Jurkat, Clone E6-1 (cell line): ENCODE data around the gene CCDC122.

Experiments used
- DNase-seq: peaks from one replicate; pipeline ENCODE4 v3.0.0-alpha.2; 2011; ENCODE audit warnings: low read depth, low spot score
- H3K4me3 ChIP-seq: 2 replicates; pipeline ENCODE4 v1.5.1; 2011; ENCODE audit warnings: mild to moderate bottlenecking, low read length, control low read depth, moderate library complexity

CCDC122 gene

DNA sequence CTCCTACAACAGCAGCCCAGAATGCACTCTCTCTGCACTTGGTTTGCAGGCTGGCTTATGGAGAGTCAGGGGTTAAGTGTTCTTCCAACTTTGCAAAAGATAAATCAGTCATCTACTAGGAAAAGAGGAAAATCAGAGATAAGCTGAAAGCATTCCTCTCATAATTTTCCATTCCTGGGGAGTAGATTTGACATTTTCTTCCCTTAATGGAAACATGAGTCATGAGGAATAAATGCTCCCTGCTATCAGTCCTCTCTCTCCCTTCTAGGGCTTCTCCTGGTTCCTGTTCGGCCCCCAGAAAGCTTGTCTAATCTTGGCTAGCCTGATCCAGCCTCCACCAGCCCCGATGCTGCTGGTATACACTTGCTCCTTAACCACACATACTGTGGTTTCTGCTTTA is 64.3 kb downstream of the CCDC122 start:
- H3K4me3 ChIP-seq, result no peak overlapping the region
- no peak for DNase-seq

DNA sequence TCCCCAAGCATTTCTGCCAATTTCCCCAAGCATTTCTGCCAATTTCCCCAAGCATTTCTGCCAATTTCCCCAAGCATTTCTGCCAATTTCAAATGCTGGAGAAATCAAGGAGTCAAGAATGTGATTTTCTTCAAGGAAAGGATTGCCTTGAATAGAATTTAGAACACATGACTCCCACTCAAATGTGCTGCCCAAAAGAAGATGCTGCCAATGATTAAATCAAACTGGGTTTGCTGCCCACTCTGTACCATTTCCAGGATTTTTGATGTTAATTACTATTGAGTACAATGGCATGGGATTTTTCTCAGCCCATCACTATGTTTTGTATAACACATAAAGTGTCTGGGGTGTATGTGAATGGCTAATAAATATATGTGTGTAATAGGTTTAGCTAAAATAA is 70.9 kb downstream of the CCDC122 start:
- DNase-seq, result no peak
- no peak overlapping the region for H3K4me3 ChIP-seq

- DNase-seq, result no peak
- H3K4me3 ChIP-seq, result no peak overlapping the region
Observed at GRCh38 chr13:43805681-43806128, 73.8 kb downstream of the CCDC122 start.

DNA sequence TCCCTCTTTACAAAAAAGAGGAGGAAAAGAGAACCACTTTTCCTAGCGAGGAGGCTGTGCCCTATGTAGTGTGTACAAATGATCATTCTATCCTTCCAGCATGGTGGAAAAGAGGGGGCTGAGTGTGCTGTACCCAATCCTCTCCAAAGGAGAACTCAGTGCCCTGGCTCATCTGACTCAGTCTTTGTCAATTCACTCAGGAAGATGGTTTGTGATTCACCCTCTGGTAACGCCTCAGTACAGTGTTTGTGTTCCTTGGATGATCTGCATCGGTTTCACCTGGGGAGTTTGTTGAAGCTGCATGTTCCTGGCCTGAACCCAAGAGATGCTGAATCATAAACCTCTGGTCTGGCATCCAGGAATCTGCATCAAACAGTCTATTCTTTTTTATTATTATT is 74.5 kb downstream of the CCDC122 start:
- no peak for DNase-seq
- no peak overlapping the region for H3K4me3 ChIP-seq

GRCh38 chr13:43804461-43805070 is 75.0 kb downstream of the CCDC122 start:
- peak; percentile 54 for DNase-seq
- H3K4me3 ChIP-seq, result no peak overlapping the region

GRCh38 chr13:43802511-43802910 is 77.0 kb downstream of the CCDC122 start:
- H3K4me3 ChIP-seq, result no peak overlapping the region
- no peak for DNase-seq

DNA sequence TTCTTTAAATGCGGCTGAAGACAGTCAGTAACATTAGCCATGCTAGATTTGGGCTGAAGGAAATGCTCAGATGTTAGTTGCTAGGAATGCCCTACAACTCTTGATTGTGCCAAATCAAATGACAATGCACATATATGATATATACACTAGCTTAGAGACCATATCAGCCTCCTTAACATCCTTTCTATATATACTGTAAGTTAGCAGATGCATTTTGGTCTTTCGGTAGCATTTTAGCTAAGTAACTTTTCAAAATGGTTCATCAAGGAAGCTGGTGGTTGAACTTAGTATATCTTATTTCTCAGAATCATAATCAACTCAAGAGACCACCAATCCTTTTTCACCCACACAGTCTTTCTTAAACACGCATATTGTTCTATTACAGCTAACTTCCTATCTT is 78.7 kb downstream of the CCDC122 start:
- no peak overlapping the region for H3K4me3 ChIP-seq
- DNase-seq, result no peak

- no peak for DNase-seq
- H3K4me3 ChIP-seq, result no peak overlapping the region
Observed at GRCh38 chr13:43799191-43799590, 80.3 kb downstream of the CCDC122 start.

DNA sequence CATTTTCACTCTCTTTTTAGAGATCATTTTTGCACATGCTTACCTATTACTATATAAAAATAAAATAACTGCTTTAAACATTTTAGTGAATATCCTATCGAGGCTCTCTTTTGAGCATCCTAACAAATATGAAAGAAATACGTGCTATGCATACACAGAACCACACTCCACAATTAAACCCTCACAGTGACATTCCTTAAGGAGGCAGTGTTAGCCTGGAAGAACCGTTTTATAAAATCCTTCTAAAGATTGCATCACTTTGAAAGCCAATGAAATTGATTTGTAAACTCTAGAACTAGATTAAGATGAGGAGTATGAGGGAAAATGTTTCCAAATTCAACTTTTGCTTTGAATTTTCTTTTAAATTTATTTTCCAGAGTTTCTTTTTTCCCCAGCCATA is 81.7 kb downstream of the CCDC122 start:
- DNase-seq, result no peak
- H3K4me3 ChIP-seq, result no peak overlapping the region

DNA sequence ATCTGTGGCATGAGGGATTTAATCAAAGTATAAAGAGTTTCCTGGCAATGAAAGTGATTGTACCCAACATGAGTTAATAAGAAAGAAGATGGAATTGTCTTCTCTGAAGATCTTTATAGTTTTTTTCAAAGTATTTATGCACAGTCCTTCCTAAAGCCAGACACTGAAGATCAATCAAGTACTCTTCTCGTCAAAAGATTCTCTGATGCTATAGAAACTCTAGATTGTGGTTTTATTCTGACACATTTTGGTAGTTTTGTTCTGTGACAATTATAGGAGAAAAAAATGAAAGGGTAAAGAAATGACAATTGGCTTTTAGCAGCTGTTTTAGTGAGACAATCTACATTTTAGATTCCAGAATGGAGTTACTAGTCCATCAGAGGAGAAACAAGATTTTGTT is 82.4 kb downstream of the CCDC122 start:
- DNase-seq, result no peak
- H3K4me3 ChIP-seq, result no peak overlapping the region

DNA sequence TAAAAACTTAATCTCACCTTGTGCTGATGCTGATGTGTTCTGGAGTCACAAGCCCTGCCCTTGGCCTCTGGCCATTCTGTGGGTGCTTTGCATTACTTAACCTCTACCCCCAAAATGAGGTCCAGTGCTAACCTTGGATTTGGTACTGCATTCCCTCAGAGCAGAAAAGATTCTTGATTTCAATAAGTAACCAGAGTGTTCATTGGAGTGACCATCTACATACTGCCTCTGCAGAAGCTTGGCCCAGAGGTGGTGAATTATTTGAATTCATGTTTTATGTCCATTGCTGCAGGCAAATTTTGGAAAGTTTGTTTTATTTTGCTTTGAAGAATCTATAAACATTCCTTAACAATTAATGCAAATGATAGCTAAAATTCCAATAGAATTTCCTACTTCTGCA is 85.1 kb downstream of the CCDC122 start:
- no peak overlapping the region for H3K4me3 ChIP-seq
- DNase-seq, result no peak

GRCh38 chr13:43792076-43792881 is 87.3 kb downstream of the CCDC122 start:
- H3K4me3 ChIP-seq, result no peak overlapping the region
- no peak for DNase-seq

GRCh38 chr13:43787997-43788396 is 91.5 kb downstream of the CCDC122 start:
- no peak overlapping the region for H3K4me3 ChIP-seq
- DNase-seq, result no peak

DNA sequence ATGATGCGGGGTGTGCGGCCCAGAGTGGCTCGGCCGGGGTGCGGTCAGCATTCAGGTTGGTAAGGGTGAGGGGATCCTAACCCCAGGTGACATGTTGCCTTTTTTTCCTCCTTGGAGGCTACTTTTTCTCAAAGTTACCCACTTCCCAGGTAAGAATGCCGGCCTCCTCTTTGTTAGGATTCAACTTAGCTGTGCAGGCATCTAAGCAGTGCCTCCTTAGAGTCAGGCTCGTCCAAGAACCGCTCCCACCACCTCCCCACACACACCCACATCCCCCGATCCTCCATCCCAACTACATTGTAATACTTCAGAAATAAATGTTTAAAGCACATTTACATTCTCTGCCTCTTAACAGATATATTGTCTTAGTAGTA is 92.0 kb downstream of the CCDC122 start:
- H3K4me3 ChIP-seq, result peak overlapping the region; percentile 48
- DNase-seq, result no peak

GRCh38 chr13:43786766-43787517 is 92.6 kb downstream of the CCDC122 start, which contains the start of gene ENOX1:
Gene ENOX1 (minus strand): TSS chr13:43786972.
- no peak for DNase-seq
- peak within 1 kb of the TSS; percentile 48 for H3K4me3 ChIP-seq

DNA sequence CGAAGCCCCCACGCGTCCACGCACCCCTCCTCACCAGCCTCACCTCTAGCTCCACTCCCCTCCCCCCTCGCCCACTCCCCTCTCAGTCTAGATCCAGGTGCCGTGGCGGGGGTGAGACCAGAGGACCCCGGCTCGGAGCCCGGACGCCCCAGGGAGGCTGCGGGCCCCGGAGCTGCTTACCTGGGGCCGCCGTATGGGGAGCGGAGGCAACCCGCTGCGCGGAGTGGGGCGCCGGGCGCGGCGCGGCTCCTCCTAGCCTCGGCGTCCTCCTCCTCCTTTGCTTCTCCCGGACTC is 93.1 kb downstream of the CCDC122 start:
- H3K4me3 ChIP-seq, result peak overlapping the region; percentile 48

More for the DNA sequence above, 93.1 kb downstream of the CCDC122 start:
- no peak for DNase-seq
